GM19438 (cell line): ENCODE results near the gene WASF2.

ENCODE experiments used
- ATAC-seq: cut with Tn5 transposase; IDR thresholded peaks from one replicate; pipeline ENCODE4 v1.9.1; 2021; ENCODE audit warnings: low read depth; ENCODE audit not compliant: unreplicated experiment

The WASF2 gene

DNA sequence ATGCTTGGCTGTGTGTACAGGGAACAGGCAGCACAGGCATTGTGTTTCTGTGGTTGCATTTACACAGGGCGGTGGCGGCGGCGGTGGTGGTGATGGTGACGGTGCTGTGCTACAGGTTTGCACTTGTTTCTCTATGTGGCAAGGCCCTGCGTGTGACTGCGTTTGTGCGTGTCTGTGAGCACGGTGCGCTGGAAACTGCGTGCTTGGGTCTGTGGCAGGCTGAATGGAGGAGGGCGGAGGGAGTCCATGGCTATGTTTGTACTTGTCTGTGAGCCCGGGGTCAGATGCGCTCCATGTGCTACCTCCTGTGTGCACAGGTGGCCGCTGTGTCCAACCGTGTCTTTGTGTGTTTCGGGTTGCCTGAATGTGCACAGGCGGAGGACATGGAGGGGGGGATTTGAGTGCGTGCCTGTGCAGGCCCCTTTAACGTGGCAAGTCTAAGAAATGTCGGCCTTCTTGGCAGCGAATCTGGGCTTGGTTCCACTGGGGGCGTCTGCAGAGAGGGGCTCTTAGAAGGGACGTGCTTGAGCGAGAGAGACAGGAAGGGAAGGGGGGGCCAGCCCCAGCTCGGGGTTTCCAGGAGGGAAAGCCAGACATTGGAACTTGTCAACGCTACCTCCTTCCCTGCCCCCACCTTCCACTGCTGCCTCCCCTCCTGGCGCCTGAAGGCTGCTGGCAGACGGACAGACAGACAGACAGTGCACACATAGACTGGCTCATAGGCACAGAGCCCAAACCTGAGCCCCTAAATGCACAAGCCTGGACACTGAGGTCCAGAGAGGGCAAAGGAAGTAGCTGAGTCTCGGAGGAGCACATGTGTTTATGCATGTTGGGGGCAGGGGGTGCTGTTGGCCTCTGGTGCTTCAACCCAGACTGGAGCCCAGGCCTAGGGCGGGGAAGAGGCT is 32.7 kb upstream of the WASF2 start:
- ATAC-seq: no peak

DNA sequence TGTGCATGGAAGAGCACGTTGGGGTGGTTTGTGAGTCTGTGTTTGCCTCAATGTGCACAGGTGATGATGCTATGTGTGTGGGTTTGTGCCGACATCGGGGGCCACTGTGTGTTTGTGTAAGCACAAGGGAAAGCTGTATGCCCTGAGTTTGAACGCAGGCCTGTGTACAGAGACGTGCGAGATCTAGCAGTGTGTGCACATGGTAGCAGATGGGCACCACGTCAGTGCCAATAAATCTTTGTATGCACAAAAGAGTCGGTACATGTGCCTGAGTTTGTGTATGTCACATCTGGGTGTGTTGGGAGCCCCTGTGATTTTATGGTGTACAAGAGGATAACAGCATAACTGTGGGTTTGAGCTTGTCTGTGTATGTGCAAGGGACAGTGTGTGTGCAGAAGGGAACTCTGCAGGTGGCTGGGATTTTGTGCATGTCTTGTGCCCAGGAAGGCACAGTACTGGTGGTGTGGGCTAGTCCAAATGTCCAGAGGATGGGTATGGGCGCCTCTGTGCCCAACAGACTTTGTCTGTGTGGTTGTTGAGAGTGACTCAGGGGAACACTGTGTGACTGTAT is 32.0 kb upstream of the WASF2 start:
- ATAC-seq: no peak

DNA sequence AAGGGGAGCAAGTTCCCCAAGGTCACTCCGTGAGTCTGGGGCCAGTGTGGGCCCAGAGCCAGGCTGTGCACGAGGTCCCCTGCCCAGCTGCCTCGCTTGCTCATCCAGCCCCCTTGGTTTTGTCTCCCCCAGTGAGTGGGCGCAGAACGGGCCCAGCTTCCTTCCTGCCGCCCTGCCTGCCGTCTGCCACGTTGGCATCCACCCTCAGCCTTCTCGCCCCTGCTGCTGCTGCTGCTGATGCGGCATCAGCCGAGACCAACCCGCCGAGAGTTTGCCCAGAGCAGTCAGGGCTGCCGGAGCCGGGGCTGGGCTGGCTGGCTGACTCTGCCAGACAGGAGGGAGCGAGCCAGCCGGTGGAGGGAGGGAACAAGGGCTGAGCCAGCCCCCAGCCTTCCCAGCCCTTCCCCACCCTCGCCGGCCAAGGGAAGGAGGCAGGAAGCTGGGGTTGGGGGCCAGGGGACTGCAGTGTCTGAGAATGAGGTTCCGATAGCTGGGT is 31.4 kb upstream of the WASF2 start:
- ATAC-seq: no peak

DNA sequence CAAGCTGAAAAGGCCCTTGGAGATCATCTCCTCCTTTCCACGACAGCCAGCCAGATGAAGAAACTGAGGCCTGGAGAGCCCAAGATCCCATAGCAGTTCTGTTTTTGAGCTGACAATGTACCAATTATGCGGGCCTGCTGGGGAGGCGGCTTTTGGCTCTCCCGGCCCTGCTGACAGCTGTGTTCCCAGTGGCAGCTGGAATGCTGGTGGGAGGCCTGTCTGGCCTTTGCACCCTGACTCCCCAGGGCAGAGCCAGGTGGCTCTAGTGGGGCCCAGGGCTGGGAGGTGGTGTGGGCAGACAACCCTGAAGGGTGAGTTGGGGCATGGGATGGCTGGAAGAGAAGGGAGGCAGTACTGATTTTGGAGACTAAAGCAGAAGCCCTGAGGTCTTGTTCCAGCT is 30.7 kb upstream of the WASF2 start:
- ATAC-seq: no peak

DNA sequence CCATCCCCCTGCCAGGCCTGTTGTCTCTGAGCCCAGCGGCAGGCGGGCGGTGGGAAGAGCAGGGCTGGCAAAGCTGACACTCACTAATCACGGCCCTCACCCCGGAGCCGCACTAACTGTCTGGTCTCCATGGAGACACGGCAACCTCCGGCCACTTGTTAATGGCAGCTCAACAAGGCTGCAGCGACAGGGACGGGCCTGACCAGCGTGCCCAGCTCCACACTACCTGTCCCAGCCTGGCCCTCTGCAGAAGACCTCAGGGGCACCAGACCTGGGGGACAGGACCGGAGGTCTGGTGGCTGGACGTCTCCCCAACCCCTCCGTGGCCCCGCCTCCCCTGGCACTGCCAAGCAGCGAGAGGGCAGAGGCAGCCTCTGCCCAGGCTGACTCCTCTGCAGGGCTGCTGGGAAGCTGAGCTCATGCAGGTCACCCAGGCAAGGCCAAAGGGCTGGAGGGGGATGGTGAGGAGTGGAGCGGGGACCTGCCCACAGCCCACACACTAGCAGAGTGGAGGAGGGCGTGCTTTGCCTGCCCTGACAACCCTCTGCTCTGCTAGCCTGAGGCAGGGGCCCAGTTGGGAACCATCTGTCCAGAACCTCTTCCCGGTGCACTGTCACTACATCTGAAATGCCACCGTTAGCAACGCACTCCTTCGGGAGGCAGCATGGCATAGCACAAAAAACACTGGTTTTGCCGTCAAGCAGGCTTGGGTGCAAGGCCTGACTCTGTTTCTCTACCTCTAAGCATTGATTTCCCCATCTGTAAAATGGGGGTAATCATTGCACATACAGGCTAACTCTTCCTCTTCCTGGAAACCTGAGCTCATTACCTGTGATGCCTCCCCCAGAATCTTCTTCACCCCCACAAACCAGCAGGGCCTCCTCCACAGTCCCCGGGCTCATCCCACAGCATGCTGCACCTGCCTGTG is 29.6 kb upstream of the WASF2 start:
- ATAC-seq: no peak

DNA sequence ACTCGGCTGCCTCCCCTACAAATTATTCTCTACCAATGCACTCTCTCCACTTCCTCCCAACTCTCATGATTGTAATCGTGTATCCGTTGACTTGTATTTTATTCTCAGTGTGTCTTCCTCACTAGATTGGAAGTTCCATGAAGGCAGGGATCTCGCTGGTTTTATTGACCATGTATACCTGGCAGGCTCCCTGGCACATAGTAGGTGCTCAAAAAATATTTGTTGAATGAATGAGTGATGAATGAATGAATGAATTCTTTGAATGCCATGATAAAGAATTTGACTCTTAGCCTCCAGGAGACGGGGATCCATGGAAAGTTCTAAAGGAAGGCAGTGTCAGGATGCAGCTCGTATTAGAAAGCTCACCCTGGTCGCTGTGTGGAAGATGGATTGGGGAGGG is 28.8 kb upstream of the WASF2 start:
- ATAC-seq: no peak

DNA sequence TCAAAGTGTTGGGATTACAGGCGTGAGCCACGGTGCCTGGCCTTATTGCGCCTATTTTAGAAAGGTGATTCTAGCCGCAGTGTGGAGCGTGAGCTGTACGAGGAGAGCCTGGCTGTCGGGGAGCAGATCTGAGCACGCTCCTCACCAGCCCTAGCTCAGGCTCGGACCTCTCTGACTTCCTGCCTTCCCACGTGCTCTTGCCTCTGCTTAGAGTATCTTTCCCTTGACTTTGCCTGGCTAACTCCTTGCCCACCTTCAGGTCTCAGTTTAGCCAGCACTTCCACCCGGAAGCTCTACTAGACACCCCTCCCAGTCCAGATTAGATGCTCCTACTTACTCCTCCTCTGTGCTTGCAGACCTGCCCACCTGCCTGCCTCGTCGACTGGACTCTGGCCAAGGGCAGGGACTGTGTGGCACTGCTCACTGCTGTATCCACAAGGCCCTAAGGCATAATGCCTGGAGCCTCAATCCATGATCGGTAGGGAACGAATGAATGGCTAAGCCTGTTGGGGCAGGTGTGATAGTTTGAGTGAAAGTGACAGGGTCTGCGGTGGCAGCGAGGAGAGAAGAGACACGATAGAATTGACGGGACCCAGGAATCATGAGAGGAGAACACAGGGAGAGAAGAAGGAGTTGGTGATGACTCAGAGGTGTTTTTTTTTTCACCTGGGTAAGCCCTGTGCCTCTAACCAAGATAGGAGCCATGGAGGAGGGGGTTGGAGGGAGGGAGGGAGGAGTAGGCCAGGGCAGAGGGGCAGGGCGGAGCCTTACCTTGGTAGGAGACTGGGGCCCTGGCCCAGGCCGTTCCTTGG is 28.1 kb upstream of the WASF2 start:
- ATAC-seq: no peak

DNA sequence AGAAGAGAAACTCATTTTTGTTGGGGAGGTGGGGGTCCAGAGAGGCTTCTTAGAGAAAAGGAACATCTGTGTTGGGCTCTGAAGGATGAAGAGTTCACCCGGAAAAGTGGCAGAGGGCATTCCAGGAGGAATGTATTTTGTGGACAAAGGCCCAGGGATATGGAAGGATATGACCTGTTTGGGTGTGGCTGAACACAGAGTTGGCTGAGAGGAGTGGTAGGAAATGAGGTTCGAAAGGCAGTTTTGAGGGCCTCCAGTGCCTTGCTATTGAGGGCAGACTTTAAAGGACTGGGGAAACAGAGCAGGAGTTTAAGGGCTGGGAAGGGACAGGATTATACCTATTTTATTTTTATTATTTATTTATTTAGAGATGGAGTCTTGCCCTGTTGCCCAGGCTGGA is 27.3 kb upstream of the WASF2 start:
- no peak for ATAC-seq

DNA sequence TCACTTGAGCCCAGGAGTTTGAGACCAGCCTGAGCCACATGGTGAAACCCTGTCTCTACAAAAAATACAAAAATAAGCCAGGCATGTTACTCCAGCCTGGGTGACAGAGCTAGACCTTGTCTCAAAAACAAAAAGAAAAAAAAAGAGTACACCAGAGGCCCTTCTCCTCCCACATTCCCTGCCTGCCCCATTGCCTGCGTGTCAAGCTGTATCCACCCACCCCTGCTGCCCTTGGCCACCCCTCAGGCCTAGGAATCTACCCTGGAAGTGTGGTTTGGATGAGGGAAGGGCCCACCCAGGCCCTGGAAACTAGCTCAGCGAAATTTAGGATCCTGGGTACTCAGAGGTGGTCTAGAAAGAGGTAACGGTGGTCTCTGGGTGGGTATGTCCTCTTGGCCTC is 25.7 kb upstream of the WASF2 start:
- ATAC-seq: no peak

DNA sequence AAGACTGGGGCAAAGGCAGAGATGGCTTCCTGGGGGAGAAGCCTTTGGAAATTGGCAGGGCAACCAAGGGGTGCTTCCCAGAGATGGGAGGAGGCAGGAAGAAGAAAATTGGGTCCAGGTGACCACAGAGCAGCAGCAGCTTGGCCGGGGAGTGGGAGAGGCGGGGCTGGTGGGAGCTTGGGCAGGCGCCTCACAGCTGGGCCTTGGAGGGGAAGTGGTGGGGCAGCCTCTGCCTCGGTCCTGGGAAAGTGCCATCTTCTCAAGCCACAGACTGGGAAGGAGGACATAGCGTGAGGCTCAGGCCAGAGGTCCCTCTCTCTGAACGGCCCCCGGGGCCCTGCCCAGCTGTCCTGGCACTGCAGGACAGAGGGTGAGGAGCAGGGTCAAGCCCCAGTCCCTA is 24.0 kb upstream of the WASF2 start:
- ATAC-seq: no peak

DNA sequence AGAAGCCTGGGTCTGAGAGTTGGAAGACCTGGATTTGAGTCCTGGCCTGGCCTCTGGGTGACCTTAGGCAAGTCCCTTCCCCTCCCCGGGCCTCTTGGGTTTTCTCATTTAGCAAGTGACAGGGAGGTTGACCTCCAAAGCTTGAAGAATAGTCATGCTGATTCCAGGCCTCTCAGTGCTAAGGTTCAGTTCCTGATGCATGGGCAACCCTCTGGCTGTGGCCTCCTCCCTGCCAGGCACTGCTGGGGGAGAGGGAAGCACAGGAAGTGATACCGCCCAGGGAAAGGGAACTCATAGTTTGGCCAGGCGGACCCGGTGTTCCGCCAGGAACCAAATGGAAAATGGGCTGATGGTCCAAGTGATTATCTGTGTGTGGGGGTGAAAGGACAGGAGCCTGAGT is 23.6 kb upstream of the WASF2 start:
- ATAC-seq: no peak

DNA sequence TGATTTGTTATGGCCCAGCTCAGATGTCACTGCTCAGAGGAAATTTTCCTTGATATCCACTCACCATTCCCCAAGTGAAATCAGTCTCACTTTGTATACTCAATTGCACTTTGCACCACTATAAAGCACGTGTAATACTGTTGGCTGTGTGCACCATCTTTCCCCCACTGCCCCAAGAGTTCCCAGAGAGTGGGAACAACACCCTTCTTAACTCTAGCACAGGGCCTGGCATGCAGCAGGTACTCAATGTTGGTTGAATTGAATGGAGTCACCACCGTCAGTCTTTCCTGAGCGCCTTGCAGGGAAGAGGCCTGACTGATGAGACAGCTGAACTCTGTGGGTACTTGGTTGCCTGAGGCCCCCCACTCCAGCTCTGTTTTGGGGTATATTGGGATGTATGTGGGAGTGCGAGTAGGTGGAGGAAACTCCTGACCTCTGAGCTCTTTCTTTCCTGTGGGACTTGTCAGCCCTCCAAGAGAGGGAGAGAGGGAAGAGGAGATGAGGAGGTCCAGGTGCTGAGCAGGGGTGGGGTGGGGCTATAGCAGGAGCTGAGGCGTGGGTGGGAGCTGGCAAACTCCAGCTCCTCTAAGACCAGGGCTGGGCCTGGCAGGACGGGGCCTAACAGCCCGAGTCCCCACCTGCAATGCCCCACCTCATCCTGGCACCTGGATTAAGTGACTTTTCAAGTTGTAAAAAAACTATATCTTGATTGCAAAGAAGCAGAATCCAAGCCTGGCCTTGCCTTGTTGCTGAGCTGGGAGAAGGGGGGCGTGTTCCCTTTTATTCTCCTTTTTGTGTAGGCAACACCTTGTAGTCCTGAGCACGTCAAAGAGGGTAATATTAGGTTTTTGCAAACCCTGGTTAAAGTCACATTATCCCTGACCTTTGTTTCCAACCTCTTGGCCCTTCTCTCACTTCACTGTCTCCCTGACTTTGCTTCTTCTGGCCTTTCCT is 19.4 kb upstream of the WASF2 start:
- ATAC-seq: no peak

DNA sequence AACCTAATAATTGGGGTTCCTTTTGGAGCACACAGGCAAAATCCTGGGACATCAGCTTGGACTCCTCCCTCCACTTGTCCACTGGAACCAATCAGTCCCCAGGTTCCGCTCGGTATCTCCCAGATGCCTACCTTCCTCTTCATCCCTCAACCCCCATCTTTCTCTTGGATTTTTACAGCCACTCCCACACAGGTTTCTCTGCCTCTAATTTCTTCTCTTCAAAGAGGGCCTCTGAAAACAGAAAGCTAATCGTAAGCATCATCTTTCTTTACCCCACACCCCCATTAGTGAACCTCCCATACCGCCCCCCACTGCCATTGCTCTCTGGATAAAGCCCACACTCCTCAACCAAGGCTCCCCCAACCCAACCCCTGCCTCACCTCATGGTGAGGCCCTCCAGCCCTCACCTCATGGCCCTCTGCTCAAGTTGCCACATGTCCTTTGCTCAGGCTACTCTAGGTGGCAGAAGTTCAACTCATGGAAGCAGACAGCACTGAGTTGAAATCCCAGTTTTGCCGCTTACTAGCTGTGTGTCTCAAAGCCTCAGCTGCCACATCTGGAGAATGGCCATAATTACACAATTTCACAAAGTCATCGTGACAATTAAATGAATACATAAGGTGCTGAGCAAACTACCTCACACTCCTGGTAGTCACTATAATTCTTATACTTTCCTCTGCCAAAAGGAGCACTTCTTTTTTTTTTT is 18.1 kb upstream of the WASF2 start:
- no peak for ATAC-seq

DNA sequence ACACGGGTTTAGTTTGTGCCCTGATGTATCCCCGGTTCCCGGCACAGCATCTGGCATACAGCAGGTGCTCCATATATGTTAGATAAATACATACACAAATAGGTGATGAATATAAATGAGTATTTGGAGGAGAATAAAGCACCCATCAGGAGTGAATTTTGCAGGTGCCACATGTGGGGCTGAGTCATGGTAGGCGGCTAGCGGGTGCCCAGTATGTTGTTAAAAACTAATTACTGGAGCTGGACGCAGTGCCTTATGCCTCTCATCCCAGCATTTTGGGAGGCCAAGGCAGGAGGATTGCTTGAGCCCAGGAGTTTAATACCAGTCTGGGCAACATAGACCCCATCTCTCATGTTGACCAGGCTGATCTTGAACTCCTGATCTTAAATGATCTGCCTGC is 16.7 kb upstream of the WASF2 start:
- ATAC-seq: no peak

DNA sequence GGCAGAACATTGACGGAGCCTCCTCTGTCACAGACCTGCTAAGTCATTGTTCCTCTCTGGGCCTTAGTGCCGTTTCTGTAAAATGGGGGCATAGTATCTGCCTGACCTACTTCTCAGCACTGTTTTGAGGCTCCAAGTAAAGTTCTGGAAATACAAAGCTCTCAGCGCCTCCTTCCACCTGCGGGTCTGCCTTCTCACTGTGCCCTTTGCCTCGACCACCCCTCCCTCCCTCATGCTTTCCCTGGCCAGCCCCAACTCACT is 15.4 kb upstream of the WASF2 start:
- ATAC-seq: no peak

DNA sequence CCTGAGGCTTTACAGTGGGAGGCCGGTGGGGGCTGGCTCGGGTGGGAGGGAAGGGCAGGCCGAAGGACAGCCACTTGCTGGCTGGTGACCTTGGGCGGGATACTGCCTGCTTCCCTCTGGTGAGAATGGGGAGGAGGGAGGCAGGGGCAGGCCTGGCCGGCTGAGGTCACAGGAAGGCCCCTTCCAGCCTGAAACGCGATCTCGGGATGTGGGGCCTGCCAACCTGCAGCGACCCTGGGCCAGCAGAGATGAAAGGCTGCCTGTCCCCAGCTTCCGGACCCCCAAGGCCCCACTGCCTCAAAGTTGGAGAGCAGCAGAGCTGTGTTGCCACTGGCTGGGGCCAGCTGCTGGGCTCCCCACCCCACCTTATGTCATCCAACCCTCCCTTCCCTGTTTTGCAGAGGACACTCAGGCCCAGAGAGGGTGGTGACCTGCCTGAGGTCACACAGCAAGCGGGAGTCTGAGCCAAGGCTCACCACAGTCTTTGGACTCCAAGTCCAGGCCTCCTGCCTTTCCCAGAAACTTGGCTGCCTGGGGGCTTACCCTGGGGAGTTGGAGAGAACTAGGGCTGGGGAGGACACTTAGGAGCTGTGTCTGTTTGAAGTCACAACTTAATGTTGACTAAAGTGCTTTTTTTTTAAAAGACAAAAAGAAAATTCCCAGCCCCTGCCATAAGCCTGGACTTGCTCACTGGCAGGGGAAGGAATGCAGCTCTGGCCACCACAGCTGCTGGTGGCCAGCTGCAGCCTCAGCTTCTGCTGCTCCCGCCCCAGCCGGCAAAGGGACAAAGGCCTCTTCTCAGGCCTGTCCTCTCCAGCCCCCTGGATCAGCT is 14.8 kb upstream of the WASF2 start:
- no peak for ATAC-seq

DNA sequence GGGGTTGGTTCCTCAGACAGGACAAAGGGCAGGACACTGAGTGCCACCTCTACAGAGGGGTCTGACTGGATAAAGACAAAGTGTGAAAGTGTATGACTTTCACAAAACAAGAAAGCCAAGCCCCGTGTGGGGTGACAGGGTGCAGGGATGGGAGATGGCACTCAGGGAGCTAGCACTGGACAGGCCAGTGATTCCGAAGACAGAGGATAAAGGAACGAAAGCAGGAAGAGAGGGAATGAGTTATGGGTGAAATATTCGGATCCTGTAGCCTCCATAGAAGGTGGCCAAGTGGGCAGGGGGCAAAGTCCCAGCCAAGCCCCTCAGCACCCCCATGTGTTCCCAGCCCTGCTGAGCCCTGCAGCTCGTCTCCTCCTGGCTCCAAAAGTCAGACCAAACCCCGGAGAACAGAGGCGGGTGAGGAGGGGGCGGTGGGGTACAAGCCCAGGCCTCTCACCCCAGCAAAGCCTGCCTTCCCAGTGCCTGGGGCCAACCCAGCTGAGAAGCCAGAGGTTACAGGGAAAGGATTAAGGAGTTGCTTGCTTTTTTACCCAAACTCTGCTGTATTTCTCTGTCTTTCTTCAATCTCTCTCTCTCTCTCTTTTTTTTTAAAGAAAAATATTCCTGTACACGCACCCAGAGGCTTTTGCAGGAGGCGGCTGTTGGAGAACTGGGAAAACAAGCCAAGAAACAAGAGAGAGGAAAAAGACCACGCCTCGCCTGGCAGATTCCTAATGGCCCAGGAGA is 14.0 kb upstream of the WASF2 start:
- no peak for ATAC-seq
